Hepatic stellate cell (primary cell): ENCODE results near the gene GALNT2.

Source experiments
- DNase-seq: peaks from one replicate; pipeline ENCODE4 v3.0.0; 2011; ENCODE audit warnings: low spot score

The GALNT2 gene

GRCh38 chr1:230231774-230232145, 164.7 kb downstream of the GALNT2 start:
- DNase-seq = no peak

GRCh38 chr1:230232371-230232771, 165.3 kb downstream of the GALNT2 start:
- no peak for DNase-seq

DNA sequence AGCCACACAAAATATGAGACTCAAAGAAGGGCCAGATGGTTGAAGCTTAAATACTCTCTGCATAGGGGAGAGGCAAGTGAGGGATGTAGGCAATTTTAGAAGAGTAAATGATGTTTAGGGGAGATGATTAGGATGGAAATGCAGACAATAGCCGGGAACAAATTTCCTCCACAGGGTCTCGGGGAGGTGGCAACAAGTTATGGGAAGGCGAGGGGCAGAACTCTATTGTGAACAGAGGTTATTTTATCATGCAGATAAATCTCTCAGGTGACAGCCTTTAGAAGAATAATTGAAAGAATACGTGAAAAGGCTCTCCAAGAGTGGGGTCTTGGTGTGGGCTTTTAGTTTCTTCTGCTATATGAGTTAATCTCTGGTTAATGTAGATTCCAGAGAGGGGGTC, 166.7 kb downstream of the GALNT2 start:
- DNase-seq = no peak

DNA sequence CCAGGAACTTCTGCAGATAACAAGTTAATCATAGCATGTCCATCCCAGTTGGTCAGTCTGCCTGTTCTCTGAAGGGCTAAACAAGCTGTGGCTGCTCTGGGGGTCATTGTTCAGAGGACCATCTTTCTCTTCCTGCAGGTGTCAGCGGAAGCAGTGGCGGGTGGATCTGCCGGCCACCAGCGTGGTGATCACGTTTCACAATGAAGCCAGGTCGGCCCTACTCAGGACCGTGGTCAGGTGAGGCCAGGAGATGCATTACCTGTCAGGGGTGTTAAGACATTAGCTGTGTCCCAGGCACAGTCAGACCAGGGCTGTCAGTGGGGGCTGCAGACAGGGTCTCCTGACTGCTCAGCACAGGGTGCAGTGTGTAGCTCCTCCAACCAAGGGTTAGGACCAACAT, 168.8 kb downstream of the GALNT2 start:
- no peak for DNase-seq

DNA sequence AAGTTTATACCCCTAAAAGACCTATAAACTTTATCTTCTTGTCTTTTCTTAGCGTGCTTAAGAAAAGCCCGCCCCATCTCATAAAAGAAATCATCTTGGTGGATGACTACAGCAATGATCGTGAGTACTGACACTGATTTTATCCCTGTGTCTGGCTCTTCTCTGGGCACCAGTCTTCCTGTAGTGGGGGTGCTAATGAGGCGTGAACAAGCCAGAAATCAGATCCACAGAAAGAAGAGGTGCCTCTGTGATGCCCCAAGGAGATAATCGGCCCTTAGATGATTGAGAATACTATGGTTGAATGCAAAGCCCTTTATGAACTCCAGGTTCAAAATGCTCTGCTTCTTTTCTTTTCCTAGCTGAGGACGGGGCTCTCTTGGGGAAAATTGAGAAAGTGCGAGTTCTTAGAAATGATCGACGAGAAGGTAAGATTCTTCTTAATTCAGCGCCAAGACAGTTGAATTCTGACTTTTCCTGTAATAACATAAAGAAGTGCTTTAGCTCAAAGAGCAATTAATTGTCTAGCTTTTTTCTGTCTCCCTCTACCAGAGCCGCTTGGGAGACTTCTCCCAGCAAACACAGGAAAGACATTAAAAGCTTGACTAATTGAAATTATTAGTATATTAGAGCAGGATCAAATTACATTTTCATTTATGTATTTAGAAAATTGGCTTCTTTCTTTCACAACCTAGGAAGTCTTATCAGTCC, 169.4 kb downstream of the GALNT2 start:
- DNase-seq = no peak

DNA sequence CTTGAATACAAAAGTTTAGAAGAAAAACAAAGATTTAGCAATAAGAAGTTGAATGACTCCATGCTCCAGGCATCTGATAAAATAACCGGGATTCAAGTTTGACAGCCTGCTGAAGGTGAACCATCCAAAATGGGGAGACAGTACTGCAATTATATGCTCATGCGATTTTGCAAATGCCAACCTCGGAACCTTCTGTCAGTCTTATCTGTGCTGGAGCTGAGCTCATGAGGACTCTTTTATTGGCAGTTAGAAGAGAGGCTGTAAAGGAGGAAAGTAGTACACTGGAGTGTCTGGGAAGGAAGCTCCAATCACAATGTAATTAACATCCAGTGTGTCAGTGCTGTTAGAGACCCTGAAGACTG, 170.0 kb downstream of the GALNT2 start:
- no peak for DNase-seq

DNA sequence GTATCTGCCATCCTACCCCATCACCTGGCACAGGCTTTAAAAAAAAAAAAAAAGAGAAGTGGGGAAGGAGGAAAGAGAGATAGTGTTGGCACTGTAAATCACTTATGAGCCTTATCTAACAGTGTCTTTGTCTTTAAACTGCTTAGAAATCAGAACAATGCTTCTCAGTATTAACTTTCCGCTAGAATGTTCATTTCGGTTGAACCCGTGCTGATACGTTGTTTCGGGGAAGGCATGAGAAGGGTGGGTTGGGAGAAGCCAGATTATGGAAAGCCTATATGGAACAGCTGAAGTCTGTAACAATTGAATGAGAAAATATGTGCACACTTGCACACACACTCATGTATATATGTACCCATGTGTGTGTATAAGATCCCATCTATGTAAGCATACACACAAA, 170.8 kb downstream of the GALNT2 start:
- DNase-seq = no peak

DNA sequence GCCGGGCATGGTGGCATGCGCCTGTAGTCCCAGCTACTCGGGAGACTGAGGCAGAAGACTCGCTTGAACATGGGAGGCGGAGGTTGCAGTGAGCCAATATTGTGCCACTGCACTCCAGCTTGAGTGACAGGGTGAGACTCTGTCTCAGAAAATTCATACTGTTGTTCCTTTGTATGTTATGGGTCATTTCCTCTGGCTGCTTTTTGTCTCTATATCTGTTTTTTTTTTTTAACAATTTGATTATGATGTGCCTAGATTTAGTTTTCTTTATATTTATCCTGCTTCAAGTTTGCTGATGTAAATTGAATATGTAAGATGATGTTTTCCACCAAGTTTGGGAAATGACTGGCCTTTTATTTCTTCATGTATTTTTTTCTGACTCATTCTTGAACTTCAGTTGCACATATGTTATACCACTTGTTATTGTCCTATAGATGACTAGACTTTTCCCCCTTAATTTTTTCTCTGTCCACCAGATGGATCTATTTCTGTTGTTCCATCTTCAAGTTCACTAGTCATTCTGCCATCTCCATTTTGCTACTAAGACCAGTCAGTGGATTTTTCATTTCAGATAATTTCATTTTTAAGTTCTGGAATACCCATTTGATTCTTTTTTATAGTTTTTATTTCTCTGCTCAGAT, 173.5 kb downstream of the GALNT2 start:
- no peak for DNase-seq

DNA sequence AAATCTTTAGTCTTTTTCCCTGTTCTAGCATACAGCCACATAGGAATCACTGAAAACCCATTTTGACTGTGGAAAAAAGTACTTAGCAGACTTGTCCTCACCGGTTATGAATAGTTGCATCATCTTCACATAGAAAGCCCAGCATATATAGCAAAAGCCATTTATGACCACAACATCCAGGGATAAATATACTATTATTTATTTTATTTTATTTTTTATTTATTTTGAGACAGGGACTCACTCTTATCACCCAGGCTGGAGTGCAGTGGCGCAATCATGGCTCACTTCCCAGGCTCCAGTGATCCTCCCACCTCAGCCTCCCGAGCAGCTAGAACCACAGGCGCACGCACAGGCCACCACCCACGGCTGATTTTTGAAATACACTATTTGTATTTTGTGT, 175.3 kb downstream of the GALNT2 start:
- DNase-seq = no peak

DNA sequence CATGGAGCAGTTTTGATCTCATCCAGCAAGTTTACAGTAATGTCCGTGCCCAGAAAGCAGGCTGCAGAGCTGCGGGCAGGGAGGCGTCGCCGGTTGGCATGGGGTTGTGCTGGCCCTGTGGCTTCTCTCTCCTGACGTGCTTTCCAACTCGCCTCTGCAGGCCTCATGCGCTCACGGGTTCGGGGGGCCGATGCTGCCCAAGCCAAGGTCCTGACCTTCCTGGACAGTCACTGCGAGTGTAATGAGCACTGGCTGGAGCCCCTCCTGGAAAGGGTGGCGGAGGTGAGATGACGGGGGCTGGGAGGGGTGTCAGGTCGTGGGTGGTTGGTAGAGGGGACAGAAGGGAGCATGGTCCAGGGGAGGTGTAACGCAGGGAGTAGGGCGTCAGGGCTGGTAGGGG, 176.1 kb downstream of the GALNT2 start:
- DNase-seq = no peak

- DNase-seq = no peak
These were observed 176.7 kb downstream of the GALNT2 start for GRCh38 chr1:230243583-230244353.

GRCh38 chr1:230246551-230246950, 179.5 kb downstream of the GALNT2 start:
- no peak for DNase-seq

- DNase-seq = no peak
These were observed 181.2 kb downstream of the GALNT2 start for GRCh38 chr1:230248016-230248888.

GRCh38 chr1:230248889-230249270, 181.8 kb downstream of the GALNT2 start:
- DNase-seq = no peak

- DNase-seq = no peak
These were observed 182.8 kb downstream of the GALNT2 start for GRCh38 chr1:230249695-230250480.

GRCh38 chr1:230250666-230251065, 183.6 kb downstream of the GALNT2 start:
- DNase-seq = no peak

GRCh38 chr1:230251644-230252191, 184.7 kb downstream of the GALNT2 start:
- DNase-seq = no peak

DNA sequence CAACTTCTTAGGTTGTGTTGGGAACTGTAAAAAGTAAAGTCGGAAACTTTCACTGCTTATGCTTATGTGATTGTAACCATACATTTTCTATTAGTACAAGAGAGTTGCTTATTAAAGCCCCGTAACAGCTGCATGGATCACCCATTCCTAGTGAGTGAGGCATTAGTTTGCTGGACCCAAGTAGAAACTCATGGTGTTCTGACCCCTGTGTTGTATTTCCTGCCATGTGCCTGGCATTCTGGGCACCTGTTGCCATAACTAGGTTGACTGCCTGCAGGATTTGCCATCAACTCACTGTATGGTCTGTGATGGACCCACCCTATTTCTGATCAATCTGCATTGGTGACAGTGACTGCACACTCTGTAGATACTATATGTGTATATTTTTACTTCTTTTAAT, 186.1 kb downstream of the GALNT2 start:
- DNase-seq = no peak

GRCh38 chr1:230254265-230254664, 187.2 kb downstream of the GALNT2 start:
- no peak for DNase-seq

GRCh38 chr1:230255116-230255515, 188.1 kb downstream of the GALNT2 start:
- no peak for DNase-seq

- no peak for DNase-seq
These were observed 189.0 kb downstream of the GALNT2 start for GRCh38 chr1:230255991-230256390.
